HepG2 (cell line): ENCODE data around the gene SLC16A1. TPM values are rescaled to one million over a fixed set of nuclear protein-coding genes. Genes with fewer than 3 reads are reported as not detected.

Source experiments
- ARID2 ChIP-seq: sonication (generic); formaldehyde crosslinking; IDR thresholded peaks from 2 replicates; pipeline ENCODE4 v1.8.1; 2022; ENCODE audit warnings: mild to moderate bottlenecking, missing genetic modification reagents, borderline replicate concordance
- RFXAP ChIP-seq: sonication (generic); formaldehyde crosslinking; IDR thresholded peaks from 2 replicates; pipeline ENCODE4 v1.4.0; 2020; ENCODE audit warnings: missing genetic modification reagents, borderline replicate concordance
- SKI ChIP-seq: fragments of 450-650 bp; IDR thresholded peaks from one replicate; pipeline ENCODE4 v1.6.1; 2018; ENCODE audit warnings: mild to moderate bottlenecking; ENCODE audit not compliant: partially characterized antibody
- SOX13 ChIP-seq, 3 experiments: fragments of 450-650 bp in 1 of 3; sonication (generic) in 1 of 3; formaldehyde crosslinking in 1 of 3; IDR thresholded peaks in 2 of 3; conservative IDR thresholded peaks in 1 of 3; 2 replicates each; pipeline versions ENCODE4 v1.5.0 to v1.6.1; 2016 to 2020; ENCODE audit warnings: antibody characterized with exemption in 1 of 3, mild to moderate bottlenecking in 1 of 3, missing compliant biosample characterization in 1 of 3, missing genetic modification reagents in 1 of 3, moderate library complexity in 1 of 3
- YEATS4 ChIP-seq: sonication (generic); formaldehyde crosslinking; IDR thresholded peaks from 2 replicates; pipeline ENCODE4 v1.4.0; 2020; ENCODE audit warnings: missing genetic modification reagents, borderline replicate concordance
- ZNF274 ChIP-seq: sonication (generic); formaldehyde crosslinking; IDR thresholded peaks from 2 replicates; pipeline ENCODE4 v1.5.1; 2020; ENCODE audit warnings: mild to moderate bottlenecking, missing genetic modification reagents
- ZNF34 ChIP-seq: sonication (generic); formaldehyde crosslinking; IDR thresholded peaks from 2 replicates; pipeline ENCODE4 v1.4.0; 2020; ENCODE audit warnings: mild to moderate bottlenecking, missing genetic modification reagents, borderline replicate concordance
- ZNF567 ChIP-seq: sonication (generic); formaldehyde crosslinking; IDR thresholded peaks from 2 replicates; pipeline ENCODE4 v1.8.1; 2023; ENCODE audit warnings: mild to moderate bottlenecking, missing genetic modification reagents, borderline replicate concordance
- ZNF710 ChIP-seq: sonication (generic); formaldehyde crosslinking; IDR thresholded peaks from 2 replicates; pipeline ENCODE4 v1.5.0; 2020; ENCODE audit warnings: mild to moderate bottlenecking, missing genetic modification reagents, borderline replicate concordance
- polyA plus RNA-seq, 8 experiments: library from polyadenylated mRNA; depleted of rRNA in 3 of 8; stranded (reverse) in 7 of 8; unstranded in 1 of 8; fragments of >200 nt; fragmentation: Illumina TruSeq in 4 of 8; extraction: Trizol in 4 of 8; gene quantifications; 2 replicates each; pipeline versions ENCODE4 v1.2.1 to v1.2.3, GENCODE V29; 2011 to 2016; ENCODE audit warnings: low read depth in 4 of 8, missing spikeins in 1 of 8, mixed read lengths in 1 of 8; ENCODE audit not compliant: insufficient read depth in 1 of 8
- total RNA-seq, 5 experiments: library from RNA; depleted of rRNA; stranded (reverse); fragments of >200 nt; fragmentation: Illumina TruSeq; extraction: Trizol; gene quantifications; 2 replicates each; pipeline ENCODE4 v1.2.3, GENCODE V29; 2016; ENCODE audit warnings: low read depth in 1 of 5
- TF ChIP-seq, protein P1 (sequence below): sonication (generic); formaldehyde crosslinking; IDR thresholded peaks from 2 replicates; pipeline ENCODE4 v1.4.0; 2020; ENCODE audit warnings: missing genetic modification reagents
- TF ChIP-seq, protein P2 (sequence below): IDR thresholded peaks from 2 replicates; pipeline ENCODE4 v1.6.1; 2016; ENCODE audit warnings: low read depth, missing genetic modification reagents, missing compliant biosample characterization

SLC16A1 gene
- total and polyA plus RNA-seq, 2 of the 13 experiments (the other 11 are each of a cell fraction or from before 2014, with no cell fraction given) = 106 to 142 TPM

- no peak for TF ChIP-seq SOX13 (IDR thresholded peaks at IDR 0.05)
- TF ChIP-seq SOX13 (CRISPR knock-in tag; conservative IDR thresholded peaks at IDR 0.05 in 1 of 2, IDR thresholded peaks at IDR 0.05 in 1 of 2) = peak in 1 of 2 experiments; percentile 93; a peak in 2 of 4 replicates
- TF ChIP-seq, protein P1, sequence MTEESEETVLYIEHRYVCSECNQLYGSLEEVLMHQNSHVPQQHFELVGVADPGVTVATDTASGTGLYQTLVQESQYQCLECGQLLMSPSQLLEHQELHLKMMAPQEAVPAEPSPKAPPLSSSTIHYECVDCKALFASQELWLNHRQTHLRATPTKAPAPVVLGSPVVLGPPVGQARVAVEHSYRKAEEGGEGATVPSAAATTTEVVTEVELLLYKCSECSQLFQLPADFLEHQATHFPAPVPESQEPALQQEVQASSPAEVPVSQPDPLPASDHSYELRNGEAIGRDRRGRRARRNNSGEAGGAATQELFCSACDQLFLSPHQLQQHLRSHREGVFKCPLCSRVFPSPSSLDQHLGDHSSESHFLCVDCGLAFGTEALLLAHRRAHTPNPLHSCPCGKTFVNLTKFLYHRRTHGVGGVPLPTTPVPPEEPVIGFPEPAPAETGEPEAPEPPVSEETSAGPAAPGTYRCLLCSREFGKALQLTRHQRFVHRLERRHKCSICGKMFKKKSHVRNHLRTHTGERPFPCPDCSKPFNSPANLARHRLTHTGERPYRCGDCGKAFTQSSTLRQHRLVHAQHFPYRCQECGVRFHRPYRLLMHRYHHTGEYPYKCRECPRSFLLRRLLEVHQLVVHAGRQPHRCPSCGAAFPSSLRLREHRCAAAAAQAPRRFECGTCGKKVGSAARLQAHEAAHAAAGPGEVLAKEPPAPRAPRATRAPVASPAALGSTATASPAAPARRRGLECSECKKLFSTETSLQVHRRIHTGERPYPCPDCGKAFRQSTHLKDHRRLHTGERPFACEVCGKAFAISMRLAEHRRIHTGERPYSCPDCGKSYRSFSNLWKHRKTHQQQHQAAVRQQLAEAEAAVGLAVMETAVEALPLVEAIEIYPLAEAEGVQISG (CRISPR knock-in tag) = no peak
- peak; percentile 39; the same call in 1 of the 2 replicates for TF ChIP-seq YEATS4
- TF ChIP-seq, protein P2, sequence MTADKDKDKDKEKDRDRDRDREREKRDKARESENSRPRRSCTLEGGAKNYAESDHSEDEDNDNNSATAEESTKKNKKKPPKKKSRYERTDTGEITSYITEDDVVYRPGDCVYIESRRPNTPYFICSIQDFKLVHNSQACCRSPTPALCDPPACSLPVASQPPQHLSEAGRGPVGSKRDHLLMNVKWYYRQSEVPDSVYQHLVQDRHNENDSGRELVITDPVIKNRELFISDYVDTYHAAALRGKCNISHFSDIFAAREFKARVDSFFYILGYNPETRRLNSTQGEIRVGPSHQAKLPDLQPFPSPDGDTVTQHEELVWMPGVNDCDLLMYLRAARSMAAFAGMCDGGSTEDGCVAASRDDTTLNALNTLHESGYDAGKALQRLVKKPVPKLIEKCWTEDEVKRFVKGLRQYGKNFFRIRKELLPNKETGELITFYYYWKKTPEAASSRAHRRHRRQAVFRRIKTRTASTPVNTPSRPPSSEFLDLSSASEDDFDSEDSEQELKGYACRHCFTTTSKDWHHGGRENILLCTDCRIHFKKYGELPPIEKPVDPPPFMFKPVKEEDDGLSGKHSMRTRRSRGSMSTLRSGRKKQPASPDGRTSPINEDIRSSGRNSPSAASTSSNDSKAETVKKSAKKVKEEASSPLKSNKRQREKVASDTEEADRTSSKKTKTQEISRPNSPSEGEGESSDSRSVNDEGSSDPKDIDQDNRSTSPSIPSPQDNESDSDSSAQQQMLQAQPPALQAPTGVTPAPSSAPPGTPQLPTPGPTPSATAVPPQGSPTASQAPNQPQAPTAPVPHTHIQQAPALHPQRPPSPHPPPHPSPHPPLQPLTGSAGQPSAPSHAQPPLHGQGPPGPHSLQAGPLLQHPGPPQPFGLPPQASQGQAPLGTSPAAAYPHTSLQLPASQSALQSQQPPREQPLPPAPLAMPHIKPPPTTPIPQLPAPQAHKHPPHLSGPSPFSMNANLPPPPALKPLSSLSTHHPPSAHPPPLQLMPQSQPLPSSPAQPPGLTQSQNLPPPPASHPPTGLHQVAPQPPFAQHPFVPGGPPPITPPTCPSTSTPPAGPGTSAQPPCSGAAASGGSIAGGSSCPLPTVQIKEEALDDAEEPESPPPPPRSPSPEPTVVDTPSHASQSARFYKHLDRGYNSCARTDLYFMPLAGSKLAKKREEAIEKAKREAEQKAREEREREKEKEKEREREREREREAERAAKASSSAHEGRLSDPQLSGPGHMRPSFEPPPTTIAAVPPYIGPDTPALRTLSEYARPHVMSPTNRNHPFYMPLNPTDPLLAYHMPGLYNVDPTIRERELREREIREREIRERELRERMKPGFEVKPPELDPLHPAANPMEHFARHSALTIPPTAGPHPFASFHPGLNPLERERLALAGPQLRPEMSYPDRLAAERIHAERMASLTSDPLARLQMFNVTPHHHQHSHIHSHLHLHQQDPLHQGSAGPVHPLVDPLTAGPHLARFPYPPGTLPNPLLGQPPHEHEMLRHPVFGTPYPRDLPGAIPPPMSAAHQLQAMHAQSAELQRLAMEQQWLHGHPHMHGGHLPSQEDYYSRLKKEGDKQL (CRISPR knock-in tag) = no peak
- no peak; the same call in 1 of the 2 replicates for TF ChIP-seq ZNF710 (CRISPR knock-in tag)
- TF ChIP-seq ARID2 (CRISPR knock-in tag) = peak; percentile 54; the same call in 1 of the 2 replicates
- no peak for TF ChIP-seq ZNF567 (CRISPR knock-in tag)
- no peak for TF ChIP-seq ZNF274 (CRISPR knock-in tag)
- no peak for TF ChIP-seq ZNF34 (CRISPR knock-in tag)
- 0 out of 2 replicates have a peak, but pooled peaks have one; percentile 34 for TF ChIP-seq RFXAP (CRISPR knock-in tag)
- peak; percentile 82 for TF ChIP-seq SKI
These were observed 48.0 kb upstream of the SLC16A1 start (continued) for GRCh38 chr1:113003751-113004690.
